ENCODE measurements around the gene NCKAP5L. TPM values are rescaled to one million over a fixed set of nuclear protein-coding genes. Genes with fewer than 3 reads are reported as not detected.

Gene NCKAP5L
- total RNA-seq, 2 experiments from 2014 or later = 1.1 to 1.2 TPM

DNA sequence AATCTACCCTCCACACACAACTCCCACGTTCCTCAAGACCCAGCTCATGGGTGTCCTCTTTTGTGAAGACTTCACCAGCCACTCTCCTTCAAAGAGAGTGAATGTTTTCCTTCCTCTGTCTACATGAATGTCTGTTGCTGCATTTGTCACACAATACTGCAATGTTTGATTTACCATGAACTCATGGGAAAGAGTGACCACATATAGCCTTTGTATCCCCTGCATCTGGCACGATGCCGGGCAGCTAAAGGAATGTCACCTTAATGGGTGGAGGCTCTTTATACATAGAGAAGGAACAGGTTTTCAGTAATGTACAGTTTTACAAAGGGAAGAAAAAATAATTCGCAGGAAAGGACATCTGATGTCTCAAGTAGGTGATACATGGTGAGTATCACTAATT lies 26.8 kb upstream of the NCKAP5L start:
- POLR2A ChIA-PET = no interaction called here
- no peak overlapping the region for H3K27ac Mint-ChIP-seq
- H3K4me1 Mint-ChIP-seq = peaks cover 7% of the 10 kb centered on the region
- CTCF ChIA-PET = interaction anchor here (0.7 kb wide), 1 partner anchor 11 kb away, joined by 3 read pairs; no protein-coding TSS in a partner anchor
- H3K9me3 Mint-ChIP-seq = no peaks in the 10 kb centered on the region
- no peak overlapping the region for H3K4me3 Mint-ChIP-seq
- H3K36me3 Mint-ChIP-seq (ENCODE audit: low read depth) = no peaks in the 10 kb centered on the region
- H3K27me3 Mint-ChIP-seq = peaks cover 14% of the 10 kb centered on the region
- DNase-seq = no peak

DNA sequence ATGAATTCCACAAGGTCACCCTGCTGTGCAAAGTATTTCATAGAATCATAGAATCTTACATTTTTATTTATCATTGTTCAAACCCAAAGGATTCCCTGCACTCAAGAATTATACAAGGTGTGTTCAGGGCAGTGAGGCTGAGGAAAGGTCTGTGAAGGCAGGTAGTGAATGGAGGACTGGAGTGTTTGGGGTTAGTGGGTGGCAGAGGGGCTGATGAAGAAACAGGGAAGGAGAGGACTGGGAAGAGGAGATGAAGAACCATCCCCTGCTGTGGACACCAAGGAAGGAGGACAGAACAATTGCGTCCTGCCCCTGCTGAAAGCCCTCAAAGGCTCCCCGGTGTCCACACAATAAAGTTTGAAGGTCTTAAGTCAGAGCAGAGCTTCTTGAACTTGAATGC lies 25.5 kb upstream of the NCKAP5L start:
- H3K4me1 Mint-ChIP-seq = peaks cover 7% of the 10 kb centered on the region
- H3K27me3 Mint-ChIP-seq = peaks cover 21% of the 10 kb centered on the region
- POLR2A ChIA-PET = no interaction called here
- no peak overlapping the region for H3K27ac Mint-ChIP-seq
- CTCF ChIA-PET = no interaction called here
- no peaks in the 10 kb centered on the region for H3K9me3 Mint-ChIP-seq
- no peak overlapping the region for H3K4me3 Mint-ChIP-seq
- DNase-seq = no peak
- H3K36me3 Mint-ChIP-seq (ENCODE audit: low read depth) = no peaks in the 10 kb centered on the region

DNA sequence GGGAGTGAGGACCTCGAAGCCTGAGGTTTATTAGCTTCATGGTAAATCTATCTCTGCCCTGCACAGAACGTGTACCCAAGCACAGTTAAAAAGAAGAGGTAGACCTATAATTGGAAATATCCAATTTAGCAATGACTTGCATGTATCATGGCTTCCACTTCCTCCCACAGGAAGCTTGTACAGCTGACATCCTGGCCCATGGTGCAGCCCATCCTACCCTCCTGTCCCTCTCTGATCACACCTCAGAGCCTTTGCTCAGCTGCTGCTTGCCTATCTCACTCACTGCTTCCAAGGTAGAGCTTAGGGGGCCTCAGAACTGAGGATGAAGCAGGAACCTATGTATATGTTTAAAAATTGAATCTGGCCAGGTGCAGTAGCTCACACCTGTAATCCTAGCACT lies 18.9 kb upstream of the NCKAP5L start:
- CTCF ChIA-PET = interaction anchor here (0.6 to 3.6 kb wide), 7 partner anchors 8 to 261 kb away, joined by 3 to 15 read pairs (median 4); partner anchors contain the start of gene TMBIM6
- H3K36me3 Mint-ChIP-seq (ENCODE audit: low read depth) = peaks cover 7% of the 10 kb centered on the region
- H3K27me3 Mint-ChIP-seq = peaks cover 19% of the 10 kb centered on the region
- peaks cover 2% of the 10 kb centered on the region for H3K9me3 Mint-ChIP-seq
- H3K4me3 Mint-ChIP-seq = no peak overlapping the region
- H3K27ac Mint-ChIP-seq = peak overlapping the region; percentile 55
- H3K4me1 Mint-ChIP-seq = peaks cover 33% of the 10 kb centered on the region
- DNase-seq = peak; percentile 42
- POLR2A ChIA-PET = interaction anchor here (1.0 to 2.3 kb wide), 2 partner anchors 106 to 265 kb away, joined by 3 to 10 read pairs; partner anchors contain the start of gene TMBIM6

DNA sequence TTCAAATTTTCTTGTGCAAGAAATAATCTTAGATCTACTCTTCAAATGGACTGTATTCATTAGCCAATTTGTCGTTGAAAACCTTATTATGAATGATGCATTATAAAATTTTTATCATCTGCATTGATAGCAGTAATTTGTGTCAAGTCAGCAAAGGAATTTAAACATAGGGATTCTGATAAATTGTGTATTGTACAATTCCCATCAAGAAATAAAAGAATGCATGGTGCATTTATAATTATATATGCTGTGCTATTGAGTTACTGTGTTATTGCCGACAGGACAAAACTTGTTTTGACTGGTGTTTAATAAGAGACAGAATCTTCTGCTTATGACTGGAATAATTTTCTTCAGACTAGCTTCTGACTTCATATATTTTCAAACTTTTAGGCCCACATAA lies 17.8 kb upstream of the NCKAP5L start:
- Mint-ChIP-seq H3K4me3 (no peak overlapping the region), H3K27me3 (peaks cover 18% of the 10 kb centered on the region), H3K27ac (no peak overlapping the region), H3K4me1 (peaks cover 43% of the 10 kb centered on the region), H3K9me3 (peaks cover 2% of the 10 kb centered on the region), H3K36me3 (ENCODE audit: low read depth) (peaks cover 11% of the 10 kb centered on the region)
- CTCF ChIA-PET = interaction anchor here (0.7 to 3.6 kb wide), 4 partner anchors 23 to 143 kb away, joined by 3 to 15 read pairs (median 6); partner anchors contain the start of gene TMBIM6
- no peak for DNase-seq
- POLR2A ChIA-PET = interaction anchor here (2.3 kb wide), 1 partner anchor 105 kb away, joined by 10 read pairs; the partner anchor contains the start of gene TMBIM6

DNA sequence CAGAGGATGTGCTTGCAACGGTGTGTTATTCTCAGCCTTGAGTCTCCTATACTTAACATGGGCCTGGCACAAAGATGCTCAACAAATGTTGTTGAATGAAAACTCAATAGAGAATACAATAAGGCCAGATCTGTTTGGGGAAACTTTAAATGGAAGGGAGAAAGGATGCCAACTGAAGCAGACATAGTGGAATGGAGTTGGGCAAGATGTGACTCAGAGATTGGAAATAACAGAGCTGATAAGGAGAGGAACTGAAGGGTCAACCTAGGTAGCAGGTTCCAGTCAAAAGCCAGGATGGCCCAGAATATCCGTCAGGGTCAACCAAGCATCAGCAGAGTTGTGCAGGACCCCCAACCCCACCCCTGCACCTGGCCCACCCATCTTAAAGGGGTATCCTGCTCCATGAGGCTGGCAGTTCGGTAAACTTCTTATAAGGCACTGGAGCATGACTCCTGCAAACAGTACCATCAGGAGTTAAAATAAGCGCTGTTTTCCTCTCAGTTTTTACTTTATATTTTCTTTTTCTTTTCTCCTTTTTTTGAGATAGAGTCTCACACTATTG lies 15.7 kb upstream of the NCKAP5L start:
- POLR2A ChIA-PET = interaction anchor here (1.0 to 4.4 kb wide), 7 partner anchors 16 to 521 kb away, joined by 4 to 37 read pairs (median 5); partner anchors contain the start of genes NCKAP5L, TMBIM6 and TROAP
- no peak overlapping the region for H3K4me3 Mint-ChIP-seq
- H3K27ac Mint-ChIP-seq = peak overlapping the region; percentile 19
- peaks cover 10% of the 10 kb centered on the region for H3K27me3 Mint-ChIP-seq
- no peak for DNase-seq
- peaks cover 2% of the 10 kb centered on the region for H3K9me3 Mint-ChIP-seq
- H3K36me3 Mint-ChIP-seq (ENCODE audit: low read depth) = peaks cover 13% of the 10 kb centered on the region
- H3K4me1 Mint-ChIP-seq = peaks cover 42% of the 10 kb centered on the region
- CTCF ChIA-PET = interaction anchor here (1.2 to 3.6 kb wide), 4 partner anchors 67 to 267 kb away, joined by 5 to 18 read pairs (median 9); partner anchors contain the start of genes COX14 and TMBIM6

DNA sequence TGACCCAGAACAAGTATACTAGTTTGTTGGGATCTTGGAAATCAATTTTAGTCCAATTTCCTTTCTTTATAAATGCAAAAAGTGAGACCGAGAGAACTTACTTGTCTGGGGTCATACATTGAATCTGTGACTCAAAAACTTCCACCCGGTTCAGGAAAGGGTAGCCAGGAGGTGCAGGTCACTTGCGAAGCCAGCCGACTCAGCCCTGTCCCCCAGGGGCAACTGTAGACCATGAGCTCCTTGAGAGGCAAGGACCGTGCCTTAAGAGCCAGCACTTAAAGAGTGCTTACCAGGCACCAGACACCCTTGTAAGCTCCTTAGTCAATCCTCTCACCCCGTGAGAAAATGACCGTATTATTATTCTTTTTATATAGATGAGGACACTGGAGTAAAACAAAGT lies 15.2 kb upstream of the NCKAP5L start:
- peaks cover 13% of the 10 kb centered on the region for H3K36me3 Mint-ChIP-seq (ENCODE audit: low read depth)
- peak overlapping the region; percentile 79 for H3K27ac Mint-ChIP-seq
- H3K27me3 Mint-ChIP-seq = peaks cover 5% of the 10 kb centered on the region
- no peak for DNase-seq
- H3K4me1 Mint-ChIP-seq = peaks cover 42% of the 10 kb centered on the region
- CTCF ChIA-PET = interaction anchor here (1.0 to 3.6 kb wide), 6 partner anchors 66 to 268 kb away, joined by 3 to 18 read pairs (median 7); partner anchors contain the start of genes COX14 and TMBIM6
- peaks cover 2% of the 10 kb centered on the region for H3K9me3 Mint-ChIP-seq
- peak overlapping the region; percentile 81 for H3K4me3 Mint-ChIP-seq
- POLR2A ChIA-PET = interaction anchor here (0.7 to 4.4 kb wide), 15 partner anchors 8 to 578 kb away, joined by 3 to 37 read pairs (median 5); partner anchors contain the start of genes NCKAP5L, RACGAP1, TMBIM6 and TROAP

DNA sequence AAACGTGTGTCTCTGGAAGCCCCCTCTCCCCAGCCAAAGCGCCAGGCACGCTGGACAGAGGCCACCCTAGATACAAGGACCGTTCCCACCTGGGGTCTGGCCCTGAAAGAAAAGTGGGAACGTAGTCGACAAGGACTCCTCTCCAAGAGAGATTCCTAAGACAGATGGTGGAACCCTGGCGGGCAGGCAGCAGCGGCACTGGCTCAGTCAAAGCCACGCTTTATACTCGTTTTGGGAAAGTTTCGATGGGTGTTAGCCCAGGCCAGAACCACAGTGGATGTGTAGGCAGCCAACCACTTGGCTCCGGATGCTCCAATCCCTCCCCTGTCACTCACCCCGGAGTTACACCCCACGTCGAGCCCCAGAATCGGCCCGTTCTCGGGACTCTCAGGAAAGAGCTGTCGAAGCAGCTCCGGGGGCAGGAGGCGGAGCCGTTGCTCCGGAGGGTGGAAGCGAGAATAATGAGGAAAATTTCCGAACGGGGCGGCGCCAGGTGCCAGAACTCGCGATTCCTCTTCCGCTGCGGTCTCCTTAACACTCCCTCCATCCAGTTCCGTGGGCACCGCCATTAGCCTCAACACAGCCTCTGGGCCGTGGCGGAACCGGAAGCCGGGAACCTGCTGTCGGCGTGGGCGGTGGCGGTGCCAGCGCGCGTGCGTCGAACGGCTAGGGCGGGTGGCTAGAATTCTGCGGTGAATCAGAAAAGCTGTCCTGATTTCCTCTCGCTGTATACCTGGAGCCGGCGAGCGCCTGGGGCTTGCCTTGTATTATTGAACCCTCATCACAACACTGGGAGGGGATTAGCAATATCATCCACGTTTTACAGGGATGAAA lies 14.5 kb upstream of the NCKAP5L start, which contains the start of gene BCDIN3D:
Gene BCDIN3D, minus strand, starts transcription at position 588 of the 834 bp plus-strand sequence. Its CDS starts 19 bp downstream, at position 569.
- H3K27me3 Mint-ChIP-seq = no peaks in the 10 kb centered on the region
- peaks cover 42% of the 10 kb centered on the region for H3K4me1 Mint-ChIP-seq
- CTCF ChIA-PET = interaction anchor here (0.8 to 3.6 kb wide), 9 partner anchors 66 to 485 kb away, joined by 3 to 18 read pairs (median 4); partner anchors contain the start of genes COX14 and TMBIM6
- H3K9me3 Mint-ChIP-seq = peaks cover 2% of the 10 kb centered on the region
- peaks cover 13% of the 10 kb centered on the region for H3K36me3 Mint-ChIP-seq (ENCODE audit: low read depth)
- peak; percentile 93 for DNase-seq
- POLR2A ChIA-PET = interaction anchor here (0.7 to 4.4 kb wide), 16 partner anchors 9 to 578 kb away, joined by 3 to 37 read pairs (median 5); partner anchors contain the start of genes NCKAP5L, RACGAP1, TMBIM6 and TROAP
- H3K4me3 Mint-ChIP-seq = peak within 1 kb of the TSS; percentile 81
- peak within 1 kb of the TSS; percentile 79 for H3K27ac Mint-ChIP-seq

DNA sequence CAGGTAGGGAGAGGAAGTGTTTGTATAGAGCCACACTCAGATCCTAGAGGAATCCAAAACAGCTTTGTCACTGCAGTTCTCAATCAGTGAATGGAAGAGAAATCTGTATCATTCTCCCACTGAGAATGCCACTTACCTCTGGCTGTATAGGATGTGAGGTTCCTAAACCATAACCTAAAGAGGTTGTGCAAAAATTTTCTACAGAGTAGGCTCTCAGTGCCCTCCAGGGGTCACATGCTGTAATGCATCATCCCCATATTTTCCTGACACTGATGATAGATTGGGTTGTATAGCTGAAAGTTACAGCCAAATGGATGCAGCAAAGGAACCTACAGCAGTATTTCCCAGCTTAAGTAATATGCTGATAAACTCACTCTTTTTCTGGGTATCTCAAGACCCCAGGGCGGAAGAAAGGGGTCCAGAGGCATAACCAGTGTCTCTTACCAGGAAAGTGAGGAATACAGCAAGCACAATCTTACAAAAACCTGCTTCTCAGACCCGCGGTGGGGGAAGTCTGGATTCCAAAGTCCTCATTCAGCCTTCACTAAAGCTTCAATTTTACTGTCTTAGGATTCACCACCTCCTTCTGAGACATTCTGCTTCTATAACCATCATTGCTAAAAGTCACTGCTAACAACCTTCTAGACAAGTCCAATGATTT lies 10.9 kb upstream of the NCKAP5L start:
- Mint-ChIP-seq H3K36me3 (ENCODE audit: low read depth) (peaks cover 16% of the 10 kb centered on the region), H3K27ac (no peak overlapping the region), H3K27me3 (no peaks in the 10 kb centered on the region), H3K4me3 (no peak overlapping the region), H3K4me1 (peaks cover 29% of the 10 kb centered on the region), H3K9me3 (no peaks in the 10 kb centered on the region)
- CTCF ChIA-PET = interaction anchor here (0.7 to 3.9 kb wide), 16 partner anchors 8 to 210 kb away, joined by 3 to 34 read pairs (median 4); partner anchors contain the start of genes NCKAP5L and TMBIM6
- peak; percentile 42 for DNase-seq
- POLR2A ChIA-PET = interaction anchor here (0.6 to 3.0 kb wide), 5 partner anchors 17 to 217 kb away, joined by 3 to 12 read pairs (median 3); partner anchors contain the start of gene TMBIM6

DNA sequence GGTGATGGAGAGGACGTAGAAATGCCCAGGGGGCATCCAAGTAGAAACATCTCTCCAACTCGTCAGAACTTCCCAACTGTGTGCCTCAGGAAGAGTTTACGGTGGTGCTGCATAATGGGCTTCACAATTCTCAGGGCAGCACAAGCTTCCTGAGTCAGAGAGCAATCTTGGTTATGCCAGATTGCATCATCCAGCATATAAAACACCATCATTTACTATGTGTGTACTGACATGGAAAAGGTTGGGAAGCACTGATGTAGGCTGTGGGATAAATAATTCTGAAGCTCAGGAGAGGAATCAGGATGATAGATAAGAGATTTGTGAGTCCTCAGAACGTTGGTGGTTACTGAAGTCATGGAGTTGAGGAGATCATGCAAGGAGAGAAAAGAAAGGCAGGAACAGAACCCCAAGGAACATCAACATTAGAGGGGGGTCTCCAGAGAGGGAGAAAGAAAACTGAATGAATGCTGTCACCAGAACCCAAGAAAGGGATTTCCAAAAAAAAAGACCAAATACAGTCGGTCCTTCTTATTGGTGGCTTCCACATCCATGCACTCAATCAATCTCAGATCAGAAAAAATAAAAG lies 4.7 kb upstream of the NCKAP5L start:
- peaks cover 12% of the 10 kb centered on the region for H3K4me1 Mint-ChIP-seq
- POLR2A ChIA-PET = interaction anchor here (1.5 kb wide), 1 partner anchor 9 kb away, joined by 6 read pairs; no protein-coding TSS in a partner anchor
- CTCF ChIA-PET = interaction anchor here (0.8 to 1.2 kb wide), 2 partner anchors 56 to 70 kb away, joined by 3 read pairs; no protein-coding TSS in a partner anchor

DNA sequence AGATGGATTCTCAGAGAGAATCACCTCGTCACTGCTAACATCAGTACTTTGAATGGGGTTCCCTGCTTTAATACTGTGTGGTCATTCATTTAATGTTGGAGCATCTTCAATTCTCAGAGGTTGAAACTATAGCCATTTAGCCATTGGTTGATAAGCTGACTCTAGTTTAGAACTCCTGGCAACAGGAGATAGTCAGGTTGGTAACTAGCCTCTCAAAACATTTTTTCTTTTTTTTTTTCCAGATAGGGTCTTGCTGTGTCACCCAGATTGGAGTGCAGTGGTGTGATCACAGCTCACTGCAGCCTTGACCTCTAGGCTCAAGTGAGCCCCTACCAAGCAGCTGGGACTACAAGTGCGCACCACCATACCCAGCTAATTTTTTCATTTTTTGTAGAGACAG lies 3.5 kb upstream of the NCKAP5L start:
- Mint-ChIP-seq H3K4me1 (peaks cover 13% of the 10 kb centered on the region), H3K9me3 (no peaks in the 10 kb centered on the region), H3K27ac (no peak overlapping the region), H3K36me3 (ENCODE audit: low read depth) (no peaks in the 10 kb centered on the region), H3K4me3 (no peak overlapping the region), H3K27me3 (peaks cover 26% of the 10 kb centered on the region)
- POLR2A ChIA-PET = interaction anchor here (1.5 kb wide), 1 partner anchor 10 kb away, joined by 6 read pairs; no protein-coding TSS in a partner anchor
- DNase-seq = no peak
- CTCF ChIA-PET = interaction anchor here (1.2 kb wide), 1 partner anchor 55 kb away, joined by 3 read pairs; no protein-coding TSS in a partner anchor

More for the DNA sequence above, 4.7 kb upstream of the NCKAP5L start:
- Mint-ChIP-seq H3K27ac (no peak overlapping the region), H3K27me3 (peaks cover 17% of the 10 kb centered on the region), H3K9me3 (no peaks in the 10 kb centered on the region), H3K36me3 (ENCODE audit: low read depth) (peaks cover 3% of the 10 kb centered on the region), H3K4me3 (no peak overlapping the region)
- no peak for DNase-seq

DNA sequence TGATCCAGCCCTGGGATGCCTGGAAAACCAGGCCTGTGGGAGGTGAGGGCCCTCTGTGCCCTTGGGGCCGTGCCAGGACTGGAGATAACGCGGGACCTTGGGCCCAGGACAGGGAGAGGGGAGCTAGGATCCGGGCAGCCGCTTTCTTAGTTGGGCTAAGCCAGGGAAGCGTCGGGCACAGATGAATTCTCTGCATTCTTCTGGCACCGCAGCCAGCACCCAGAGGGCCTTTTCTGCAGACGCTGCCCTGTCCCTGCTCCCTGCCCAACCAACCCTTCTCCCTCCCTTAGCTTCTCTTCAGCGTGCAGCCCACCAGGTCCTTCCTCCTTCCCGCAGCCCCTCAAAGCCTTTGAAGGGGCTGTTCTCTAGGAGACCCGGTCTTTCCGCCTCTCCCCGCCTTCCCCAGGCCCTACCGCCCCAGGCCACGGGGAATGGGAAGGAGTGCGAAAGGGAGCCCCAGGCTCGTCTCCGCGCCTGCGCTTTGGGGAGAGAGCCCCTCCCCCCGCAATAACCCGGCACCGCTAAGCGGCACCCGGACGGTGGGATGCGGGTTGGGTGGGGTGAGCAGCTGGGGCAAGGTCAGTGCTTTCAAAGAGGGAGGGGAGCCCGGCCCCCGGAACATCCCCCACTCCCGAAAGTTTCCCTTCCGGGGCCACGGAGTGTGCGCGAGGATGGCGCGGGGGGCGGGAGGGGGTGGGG lies 663 bp downstream of the NCKAP5L start:
- Mint-ChIP-seq H3K4me1 (peaks cover 15% of the 10 kb centered on the region), H3K27ac (no peak overlapping the region), H3K9me3 (no peaks in the 10 kb centered on the region), H3K4me3 (peak overlapping the region; percentile 49), H3K27me3 (peaks cover 32% of the 10 kb centered on the region), H3K36me3 (ENCODE audit: low read depth) (no peaks in the 10 kb centered on the region)
- POLR2A ChIA-PET = interaction anchor here (1.6 to 5.7 kb wide), 3 partner anchors 14 to 157 kb away, joined by 4 to 37 read pairs (median 12); partner anchors contain the start of genes BCDIN3D and TMBIM6
- CTCF ChIA-PET = interaction anchor here (0.7 to 2.8 kb wide), 3 partner anchors 10 to 87 kb away, joined by 4 to 14 read pairs (median 5); partner anchors contain the start of gene TMBIM6
- DNase-seq = peak; percentile 25

Data from activated CD4-positive, alpha-beta memory T cell treated with anti-CD3 and anti-CD28 coated beads, Interleukin-2, amount 10 ng/mL, durations not matched to agents 7 days and 5 days (primary cell).